PC-3 (cell line): ENCODE data around the gene ATF7.

Experiments
- EZH2 ChIP-seq: fragments of 300-600 bp; sonication (generic); IDR thresholded peaks from one replicate; pipeline ENCODE4 v1.6.1; 2017; ENCODE audit warnings: antibody characterized with exemption, mild to moderate bottlenecking, low read length; ENCODE audit not compliant: unreplicated experiment
- TF ChIP-seq, protein P1 (sequence below): fragments of 300-600 bp; sonication (generic); conservative IDR thresholded peaks from 2 replicates; pipeline ENCODE4 v1.5.1; 2017; ENCODE audit warnings: antibody characterized with exemption, low read depth, mild to moderate bottlenecking, low read length

DNA sequence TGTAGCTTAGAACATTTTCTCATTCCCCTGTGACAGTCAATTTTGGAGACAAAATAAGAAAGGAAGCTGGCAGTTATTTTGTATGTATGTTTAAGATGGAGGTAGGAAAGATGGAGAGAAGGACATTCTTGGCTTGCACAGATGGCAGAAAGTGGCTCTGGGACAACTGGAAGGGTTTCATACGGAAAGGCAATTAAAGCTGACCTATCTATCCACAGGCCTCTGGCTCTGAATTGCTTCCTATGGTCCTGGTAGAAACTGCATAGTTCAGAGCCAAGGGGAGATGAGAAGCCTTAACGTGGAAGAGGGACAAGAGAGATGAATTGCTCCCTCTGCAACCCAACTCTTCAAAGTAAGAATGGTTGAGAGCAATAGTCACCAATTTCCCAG, 110.9 kb downstream of the ATF7 start:
- TF ChIP-seq, protein P1, sequence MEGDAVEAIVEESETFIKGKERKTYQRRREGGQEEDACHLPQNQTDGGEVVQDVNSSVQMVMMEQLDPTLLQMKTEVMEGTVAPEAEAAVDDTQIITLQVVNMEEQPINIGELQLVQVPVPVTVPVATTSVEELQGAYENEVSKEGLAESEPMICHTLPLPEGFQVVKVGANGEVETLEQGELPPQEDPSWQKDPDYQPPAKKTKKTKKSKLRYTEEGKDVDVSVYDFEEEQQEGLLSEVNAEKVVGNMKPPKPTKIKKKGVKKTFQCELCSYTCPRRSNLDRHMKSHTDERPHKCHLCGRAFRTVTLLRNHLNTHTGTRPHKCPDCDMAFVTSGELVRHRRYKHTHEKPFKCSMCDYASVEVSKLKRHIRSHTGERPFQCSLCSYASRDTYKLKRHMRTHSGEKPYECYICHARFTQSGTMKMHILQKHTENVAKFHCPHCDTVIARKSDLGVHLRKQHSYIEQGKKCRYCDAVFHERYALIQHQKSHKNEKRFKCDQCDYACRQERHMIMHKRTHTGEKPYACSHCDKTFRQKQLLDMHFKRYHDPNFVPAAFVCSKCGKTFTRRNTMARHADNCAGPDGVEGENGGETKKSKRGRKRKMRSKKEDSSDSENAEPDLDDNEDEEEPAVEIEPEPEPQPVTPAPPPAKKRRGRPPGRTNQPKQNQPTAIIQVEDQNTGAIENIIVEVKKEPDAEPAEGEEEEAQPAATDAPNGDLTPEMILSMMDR, result no peak
- no peak for TF ChIP-seq EZH2
